ENCODE results near the gene C5orf63. TPM values are rescaled to one million over a fixed set of nuclear protein-coding genes. Genes with fewer than 3 reads are reported as not detected.
"Not testable (repeated sequence)": the region's sequence is repeated elsewhere in the genome, so short reads cannot be mapped to it uniquely, and the experiment has no call there.

Gene C5orf63
- total RNA-seq, 1 donor from 2014 or later, result 10.3 TPM

DNA sequence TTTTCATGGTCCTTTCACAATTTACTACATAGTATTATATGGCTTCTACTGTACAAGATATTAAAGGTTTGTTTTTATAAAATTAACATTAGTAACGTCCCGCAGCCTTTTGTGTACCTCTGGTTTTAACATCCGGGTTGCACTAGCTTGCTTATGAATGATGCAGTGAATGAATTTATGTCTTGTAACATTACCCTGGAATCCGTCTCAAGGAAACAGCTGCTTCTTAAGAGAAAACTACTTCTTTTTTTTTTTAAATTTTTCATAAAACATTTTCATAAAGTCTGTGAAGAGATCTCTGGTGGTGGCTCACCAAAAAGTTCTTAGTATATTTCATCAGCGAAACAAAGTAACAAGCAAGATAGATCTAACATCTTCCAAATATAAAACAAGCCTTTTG, 66.6 kb downstream of the C5orf63 start:
- Histone ChIP-seq H3K4me1 (peaks cover 85% of the 10 kb centered on the region), H3K27ac (replicated peaks) (peak overlapping the region; percentile 39), H3K36me3 (no peaks in the 10 kb centered on the region)

DNA sequence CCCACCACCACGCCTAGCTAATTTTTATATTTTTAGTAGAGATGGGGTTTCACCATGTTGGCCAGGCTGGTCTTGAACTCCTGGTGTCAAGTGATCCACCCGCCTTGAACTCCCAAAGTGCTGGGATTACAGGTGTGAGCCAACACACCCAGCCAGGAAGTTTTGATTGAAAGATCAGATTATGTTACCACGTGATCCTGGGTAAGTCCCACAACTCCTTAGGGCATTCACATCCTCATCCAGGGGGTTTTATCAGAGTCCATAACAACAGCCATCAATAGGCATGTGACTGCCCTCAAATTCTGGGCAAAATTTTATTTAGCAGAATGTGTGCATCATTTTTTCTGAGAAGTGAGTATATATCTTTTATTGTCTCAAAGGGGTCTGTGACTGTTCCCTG, 68.0 kb downstream of the C5orf63 start:
- H3K27ac ChIP-seq (replicated peaks); H3K4me3 ChIP-seq; H3K9me3 ChIP-seq (replicated peaks); DNase-seq; H3K36me3 ChIP-seq; intact Hi-C loops (cut with micrococcal nuclease); H3K27me3 ChIP-seq (ENCODE audit: low read depth): not testable (repeated sequence)
- peaks cover 79% of the 10 kb centered on the region for H3K4me1 ChIP-seq

More for the DNA sequence above, 66.6 kb downstream of the C5orf63 start:
- no peak overlapping the region for H3K4me3 ChIP-seq
- H3K9me3 ChIP-seq (replicated peaks), result no peaks in the 10 kb centered on the region
- TF ChIP-seq, protein P1, sequence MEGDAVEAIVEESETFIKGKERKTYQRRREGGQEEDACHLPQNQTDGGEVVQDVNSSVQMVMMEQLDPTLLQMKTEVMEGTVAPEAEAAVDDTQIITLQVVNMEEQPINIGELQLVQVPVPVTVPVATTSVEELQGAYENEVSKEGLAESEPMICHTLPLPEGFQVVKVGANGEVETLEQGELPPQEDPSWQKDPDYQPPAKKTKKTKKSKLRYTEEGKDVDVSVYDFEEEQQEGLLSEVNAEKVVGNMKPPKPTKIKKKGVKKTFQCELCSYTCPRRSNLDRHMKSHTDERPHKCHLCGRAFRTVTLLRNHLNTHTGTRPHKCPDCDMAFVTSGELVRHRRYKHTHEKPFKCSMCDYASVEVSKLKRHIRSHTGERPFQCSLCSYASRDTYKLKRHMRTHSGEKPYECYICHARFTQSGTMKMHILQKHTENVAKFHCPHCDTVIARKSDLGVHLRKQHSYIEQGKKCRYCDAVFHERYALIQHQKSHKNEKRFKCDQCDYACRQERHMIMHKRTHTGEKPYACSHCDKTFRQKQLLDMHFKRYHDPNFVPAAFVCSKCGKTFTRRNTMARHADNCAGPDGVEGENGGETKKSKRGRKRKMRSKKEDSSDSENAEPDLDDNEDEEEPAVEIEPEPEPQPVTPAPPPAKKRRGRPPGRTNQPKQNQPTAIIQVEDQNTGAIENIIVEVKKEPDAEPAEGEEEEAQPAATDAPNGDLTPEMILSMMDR (IDR thresholded peaks at IDR 0.05; ENCODE audit: borderline replicate concordance), result no peak
- DNase-seq, result no peak
- no peaks in the 10 kb centered on the region for H3K27me3 ChIP-seq (ENCODE audit: low read depth)
- intact Hi-C loops (cut with micrococcal nuclease), result no loop called here

DNA sequence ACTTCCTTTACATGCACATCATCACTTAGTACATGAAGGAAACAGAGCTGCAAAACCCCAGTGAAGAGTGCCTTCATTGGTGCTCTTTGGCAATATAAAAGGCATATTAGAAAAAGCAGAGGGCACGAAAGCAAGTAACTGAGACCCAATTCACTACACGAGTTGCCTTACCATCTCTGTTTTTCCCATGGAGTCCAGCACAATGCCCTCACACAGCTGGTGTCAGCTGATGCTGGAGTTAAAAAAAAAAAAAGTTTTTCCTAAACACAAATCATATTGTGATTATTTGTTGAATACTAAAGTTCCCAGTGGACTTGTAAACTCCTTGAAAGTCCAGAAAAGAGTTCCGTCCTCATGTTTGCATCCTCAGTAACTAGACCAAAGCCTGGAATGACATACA, 68.6 kb downstream of the C5orf63 start:
- Histone ChIP-seq H3K27ac (replicated peaks) (peak overlapping the region; percentile 66), H3K36me3 (no peaks in the 10 kb centered on the region), H3K9me3 (replicated peaks) (no peaks in the 10 kb centered on the region), H3K27me3 (ENCODE audit: low read depth) (no peaks in the 10 kb centered on the region), H3K4me1 (peaks cover 74% of the 10 kb centered on the region), H3K4me3 (no peak overlapping the region)
- no peak for DNase-seq
- intact Hi-C loops (cut with micrococcal nuclease), result no loop called here
- TF ChIP-seq, protein P1 (IDR thresholded peaks at IDR 0.05; ENCODE audit: borderline replicate concordance), result no peak

DNA sequence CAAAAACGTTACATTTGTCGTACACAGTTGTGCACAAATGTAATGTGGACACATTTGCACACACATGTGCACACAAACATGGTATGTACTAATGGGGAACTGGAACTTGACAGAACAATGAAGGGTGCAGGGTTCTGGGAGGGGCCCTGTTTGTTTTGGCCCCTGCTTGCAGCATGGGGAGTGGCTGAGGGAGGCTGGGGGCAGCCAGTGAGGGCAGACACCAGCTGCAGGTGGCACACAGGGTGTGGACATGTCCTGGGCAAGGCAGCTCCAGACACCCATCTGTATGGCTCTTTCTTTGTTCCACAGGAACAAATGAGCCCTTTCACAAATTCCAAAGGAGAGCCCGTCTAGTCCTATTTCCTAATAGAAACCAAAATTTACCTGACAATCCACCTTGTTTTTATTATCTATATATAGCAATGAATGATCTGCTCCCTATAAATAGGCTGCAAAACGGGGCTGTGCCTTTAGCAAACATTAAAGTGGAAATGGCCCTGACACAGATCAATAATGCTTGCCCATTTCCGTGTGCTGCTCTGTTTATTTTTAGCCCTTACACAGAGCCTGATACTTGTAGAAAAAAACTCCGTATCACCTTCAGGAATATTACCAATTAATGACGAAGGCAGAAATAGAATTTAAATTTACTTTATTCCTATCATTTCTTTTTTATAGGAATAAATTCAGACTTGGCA, 69.4 kb downstream of the C5orf63 start:
- Histone ChIP-seq H3K36me3 (no peaks in the 10 kb centered on the region), H3K27me3 (ENCODE audit: low read depth) (no peaks in the 10 kb centered on the region), H3K9me3 (replicated peaks) (no peaks in the 10 kb centered on the region), H3K4me1 (peaks cover 74% of the 10 kb centered on the region), H3K27ac (replicated peaks) (peak overlapping the region; percentile 66), H3K4me3 (no peak overlapping the region)
- TF ChIP-seq, protein P1 (IDR thresholded peaks at IDR 0.05; ENCODE audit: borderline replicate concordance), result no peak
- no peak for DNase-seq
- intact Hi-C loops (cut with micrococcal nuclease), result no loop called here

DNA sequence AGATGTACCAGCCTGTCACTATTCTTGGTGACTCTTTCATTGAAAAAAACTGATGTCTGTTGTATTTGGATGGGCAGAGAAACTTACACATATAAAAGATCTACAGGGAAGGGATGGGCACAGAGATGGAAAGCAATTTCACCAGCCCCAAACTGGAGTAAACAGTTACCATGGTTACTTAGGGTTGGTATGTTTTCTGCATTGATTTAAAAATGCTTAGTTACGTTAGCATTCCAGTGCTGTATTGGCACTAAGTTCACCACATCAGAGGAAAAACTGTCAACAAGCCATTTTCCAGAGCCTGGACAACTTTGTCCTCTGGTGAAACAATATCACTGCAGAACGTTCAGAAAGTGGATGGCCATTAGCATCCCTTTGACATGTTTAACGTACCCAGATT, 70.9 kb downstream of the C5orf63 start:
- no peak overlapping the region for H3K4me3 ChIP-seq
- TF ChIP-seq, protein P1 (IDR thresholded peaks at IDR 0.05; ENCODE audit: borderline replicate concordance), result no peak
- no peaks in the 10 kb centered on the region for H3K9me3 ChIP-seq (replicated peaks)
- no peak for DNase-seq
- no peaks in the 10 kb centered on the region for H3K27me3 ChIP-seq (ENCODE audit: low read depth)
- H3K27ac ChIP-seq (replicated peaks), result peak overlapping the region; percentile 6
- H3K36me3 ChIP-seq, result no peaks in the 10 kb centered on the region
- peaks cover 75% of the 10 kb centered on the region for H3K4me1 ChIP-seq
- intact Hi-C loops (cut with micrococcal nuclease), result no loop called here

DNA sequence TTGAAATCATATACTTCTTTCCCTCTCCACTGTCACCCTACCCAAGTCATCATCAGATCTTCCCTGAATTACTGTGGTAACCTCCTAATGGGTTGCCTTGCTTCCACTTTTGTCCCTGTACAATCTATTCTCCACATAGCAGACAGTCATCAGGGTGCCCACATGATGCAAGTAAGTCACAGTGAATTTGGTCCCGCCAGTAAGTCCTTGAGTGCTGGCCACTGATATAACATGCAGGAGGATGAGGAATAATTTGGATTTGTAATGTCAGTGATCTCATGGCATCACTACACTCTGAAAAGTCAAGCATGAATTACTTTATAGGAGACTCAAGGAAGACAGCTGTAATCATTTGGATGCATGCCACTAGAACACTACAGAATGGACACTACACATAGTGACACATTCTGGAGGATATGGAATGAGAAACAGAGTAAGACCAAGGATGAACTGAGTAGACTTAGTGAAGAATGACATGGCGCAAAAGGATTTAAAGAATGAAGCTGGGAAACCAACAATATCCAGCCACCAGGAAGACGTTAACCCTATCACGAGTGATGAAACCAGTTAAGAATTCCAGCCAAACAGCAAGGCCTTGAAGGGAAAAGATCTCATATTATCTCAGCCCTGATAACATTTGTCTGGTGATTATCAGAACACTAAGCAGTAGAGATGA, 71.5 kb downstream of the C5orf63 start:
- H3K4me1 ChIP-seq, result peaks cover 73% of the 10 kb centered on the region
- H3K27ac ChIP-seq (replicated peaks), result peak overlapping the region; percentile 43
- TF ChIP-seq, protein P1 (IDR thresholded peaks at IDR 0.05; ENCODE audit: borderline replicate concordance), result no peak
- no peaks in the 10 kb centered on the region for H3K9me3 ChIP-seq (replicated peaks)
- H3K27me3 ChIP-seq (ENCODE audit: low read depth), result no peaks in the 10 kb centered on the region
- H3K4me3 ChIP-seq, result no peak overlapping the region
- H3K36me3 ChIP-seq, result no peaks in the 10 kb centered on the region
- no peak for DNase-seq
- intact Hi-C loops (cut with micrococcal nuclease), result no loop called here
